ENCODE data around the gene STK35.

- TF ChIP-seq, protein P1, sequence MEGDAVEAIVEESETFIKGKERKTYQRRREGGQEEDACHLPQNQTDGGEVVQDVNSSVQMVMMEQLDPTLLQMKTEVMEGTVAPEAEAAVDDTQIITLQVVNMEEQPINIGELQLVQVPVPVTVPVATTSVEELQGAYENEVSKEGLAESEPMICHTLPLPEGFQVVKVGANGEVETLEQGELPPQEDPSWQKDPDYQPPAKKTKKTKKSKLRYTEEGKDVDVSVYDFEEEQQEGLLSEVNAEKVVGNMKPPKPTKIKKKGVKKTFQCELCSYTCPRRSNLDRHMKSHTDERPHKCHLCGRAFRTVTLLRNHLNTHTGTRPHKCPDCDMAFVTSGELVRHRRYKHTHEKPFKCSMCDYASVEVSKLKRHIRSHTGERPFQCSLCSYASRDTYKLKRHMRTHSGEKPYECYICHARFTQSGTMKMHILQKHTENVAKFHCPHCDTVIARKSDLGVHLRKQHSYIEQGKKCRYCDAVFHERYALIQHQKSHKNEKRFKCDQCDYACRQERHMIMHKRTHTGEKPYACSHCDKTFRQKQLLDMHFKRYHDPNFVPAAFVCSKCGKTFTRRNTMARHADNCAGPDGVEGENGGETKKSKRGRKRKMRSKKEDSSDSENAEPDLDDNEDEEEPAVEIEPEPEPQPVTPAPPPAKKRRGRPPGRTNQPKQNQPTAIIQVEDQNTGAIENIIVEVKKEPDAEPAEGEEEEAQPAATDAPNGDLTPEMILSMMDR (IDR thresholded peaks at IDR 0.05) = no peak
- TF ChIP-seq EP300 (IDR thresholded peaks at IDR 0.05) (no peak), POLR2A (IDR thresholded peaks at IDR 0.05) (no peak)
Measured at GRCh38 chr20:2124564-2125213, 23.1 kb downstream of the STK35 start.

Measured in ovary (tissue), 3 donors.